T-helper 2 cell treated with Interferon-gamma antibody and Interleukin-4, amounts not matched to agents 100 ng/mL and 5 ng/mL, for 36 hours (primary cell): Measurements from ENCODE around the gene LGALS13. TPM values are rescaled to one million over a fixed set of nuclear protein-coding genes. Genes with fewer than 3 reads are reported as not detected.
"Not testable (repeated sequence)": the region's sequence is repeated elsewhere in the genome, so short reads cannot be mapped to it uniquely, and the experiment has no call there.

Experiments
- intact Hi-C: fragments of 100-400 bp; cut with micrococcal nuclease; formaldehyde crosslinking; loops from one replicate; pipeline ENCODE4 v1.15.1; 2023
- total RNA-seq: library from RNA; stranded (reverse); gene quantifications from 2 replicates; pipeline ENCODE4 v1.2.3, GENCODE V29; 2022

The LGALS13 gene
- total RNA-seq, 1 donor from 2014 or later = not detected

- intact Hi-C loops = no loop called here
These were observed 11.3 kb downstream of the LGALS13 start for GRCh38 chr19:39613597-39613996.

GRCh38 chr19:39617745-39618144 is 15.4 kb downstream of the LGALS13 start:
- intact Hi-C loops = no loop called here

DNA sequence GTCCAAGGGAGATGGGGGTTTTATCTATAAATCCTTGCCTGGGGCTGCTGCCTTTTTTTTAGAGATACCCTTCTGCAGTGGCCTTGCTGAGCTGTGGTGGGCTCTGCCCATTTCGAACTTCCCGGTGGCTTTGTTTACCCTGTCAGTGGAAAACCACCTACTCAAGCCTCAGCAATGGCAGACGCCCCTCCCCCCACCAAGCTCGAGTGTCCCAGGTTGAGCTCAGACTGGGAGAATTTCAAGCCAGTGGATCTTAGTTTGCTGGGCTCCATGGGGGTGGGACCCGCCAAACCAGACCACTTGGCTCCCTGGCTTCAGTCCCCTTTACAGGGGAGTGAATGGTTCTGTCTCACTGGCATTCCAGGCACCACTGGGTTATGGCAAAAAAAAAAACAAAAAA is 21.6 kb downstream of the LGALS13 start:
- intact Hi-C loops = no loop called here

- intact Hi-C loops = not testable (repeated sequence)
These were observed 25.3 kb downstream of the LGALS13 start for GRCh38 chr19:39627631-39628030.

GRCh38 chr19:39631178-39631577 is 28.9 kb downstream of the LGALS13 start:
- intact Hi-C loops = no loop called here

DNA sequence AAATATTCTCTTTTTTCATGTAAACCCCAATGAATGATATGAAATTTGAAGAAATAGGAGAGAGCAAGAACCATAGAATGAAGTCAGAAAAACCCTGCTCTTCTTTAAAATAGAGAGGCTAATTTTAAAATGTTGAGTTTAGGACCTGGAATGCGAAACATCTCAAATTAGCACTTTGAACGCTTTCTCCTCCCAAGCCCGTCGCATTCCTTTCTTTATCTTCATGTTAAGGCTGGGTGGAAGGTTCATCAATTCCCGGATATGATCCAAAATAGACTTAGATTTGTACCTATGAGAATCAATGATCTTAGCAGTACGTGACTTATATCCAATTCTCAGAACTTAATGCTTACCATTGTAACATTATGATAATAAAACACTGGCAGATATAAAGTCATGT is 29.3 kb downstream of the LGALS13 start:
- intact Hi-C loops = no loop called here

DNA sequence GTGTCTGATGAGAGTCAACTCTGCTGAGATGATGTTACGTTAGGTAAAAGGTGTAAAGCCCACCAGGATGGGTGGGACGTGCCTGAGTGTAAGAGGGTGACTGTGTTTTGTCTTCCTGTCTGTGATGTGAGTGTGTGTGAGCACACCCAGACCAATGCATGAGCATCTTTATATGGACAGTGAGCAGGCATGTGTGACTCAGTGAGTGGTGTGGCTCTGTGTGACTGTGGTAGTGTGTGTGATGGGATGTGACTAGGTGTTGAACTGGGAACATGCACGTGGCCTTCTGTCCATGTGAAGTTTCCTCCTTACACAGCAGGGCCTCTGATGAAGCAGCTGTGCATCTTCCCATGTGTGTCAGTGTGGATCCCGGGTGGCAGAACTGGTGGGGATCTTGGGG is 35.6 kb downstream of the LGALS13 start:
- intact Hi-C loops = no loop called here

- intact Hi-C loops = no loop called here
These were observed 39.4 kb downstream of the LGALS13 start for GRCh38 chr19:39641773-39642172.

DNA sequence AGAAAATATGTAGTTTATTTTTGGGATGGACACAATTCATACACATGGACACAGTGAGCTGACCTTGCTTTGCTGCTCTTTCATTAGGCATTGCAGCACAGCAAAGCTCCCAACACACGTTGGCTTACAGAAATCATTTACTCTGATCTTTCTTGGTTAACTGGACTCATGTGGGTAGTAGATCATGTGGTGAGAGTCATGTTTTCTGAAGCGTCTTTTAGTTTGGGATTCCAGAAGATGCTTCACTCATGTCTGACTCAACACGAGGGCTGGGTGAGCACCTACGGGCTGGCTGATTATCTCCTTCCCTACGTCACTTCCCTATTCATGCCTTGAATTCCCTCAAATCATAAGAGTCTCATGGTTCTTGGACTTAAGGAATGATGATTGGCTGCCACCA is 41.3 kb downstream of the LGALS13 start:
- intact Hi-C loops = no loop called here

- intact Hi-C loops = no loop called here
These were observed 43.6 kb downstream of the LGALS13 start for GRCh38 chr19:39645800-39646411.

- intact Hi-C loops = no loop called here
These were observed 45.6 kb downstream of the LGALS13 start for GRCh38 chr19:39647918-39648317.

DNA sequence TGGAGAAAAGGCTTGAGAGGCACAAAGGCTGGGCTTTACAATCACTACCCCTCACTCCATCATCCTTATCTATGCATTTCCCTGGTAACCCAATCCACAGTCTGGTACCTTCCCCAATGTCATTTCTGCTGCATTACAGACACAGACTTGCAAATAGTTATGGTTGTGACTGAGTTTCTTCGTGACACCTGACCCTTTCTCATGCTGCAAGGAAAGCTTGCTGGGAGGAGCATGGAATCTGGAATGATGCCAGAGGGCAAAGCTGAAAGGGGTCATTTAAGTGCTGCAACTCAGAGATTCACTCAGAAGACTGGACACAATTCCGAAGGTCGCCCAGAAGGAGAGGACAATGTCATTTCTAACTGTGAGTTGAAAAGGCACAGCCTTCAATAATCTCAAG is 53.3 kb downstream of the LGALS13 start, which contains the start of gene LGALS16:
Gene LGALS16 (plus strand): TSS at position 301 of the 400 bp plus-strand sequence. CDS start 49 bp downstream, at position 350.
- intact Hi-C loops = no loop called here

Other genes with a start within 250 kb of the LGALS13 start
- 43.9 and 46.7 TPM in 2 replicates for gene PAF1, start 211.4 kb upstream of the LGALS13 start, total RNA-seq
- 35.3 and 35.8 TPM in 2 replicates for gene MED29, start 211.1 kb upstream of the LGALS13 start, total RNA-seq
- gene ZFP36, start 195.7 kb upstream of the LGALS13 start, total RNA-seq = 74.0 and 79.7 TPM in 2 replicates
- gene PLEKHG2, start 189.9 kb upstream of the LGALS13 start, total RNA-seq = 57.3 and 61.0 TPM in 2 replicates
- 2,392 and 2,430 TPM in 2 replicates for gene RPS16, start 166.6 kb upstream of the LGALS13 start, total RNA-seq
- gene SUPT5H, start 156.9 kb upstream of the LGALS13 start, total RNA-seq = 150 and 153 TPM in 2 replicates
- 65.1 and 69.0 TPM in 2 replicates for gene TIMM50, start 121.7 kb upstream of the LGALS13 start, total RNA-seq
- gene DLL3, start 103.6 kb upstream of the LGALS13 start, total RNA-seq = 0.45 and 0.73 TPM in 2 replicates
- not detected in 2 replicates for gene SELENOV, start 87.4 kb upstream of the LGALS13 start, total RNA-seq
- gene EID2B, start 69.7 kb upstream of the LGALS13 start, total RNA-seq = 2.9 and 3.8 TPM in 2 replicates
- gene EID2, start 62.4 kb upstream of the LGALS13 start, total RNA-seq = 14.3 and 15.8 TPM in 2 replicates
- gene LGALS16, start 53.4 kb downstream of the LGALS13 start, total RNA-seq = not detected in 2 replicates
- gene LGALS14, start 102.0 kb downstream of the LGALS13 start, total RNA-seq = not detected in 2 replicates
- gene CLC, start 135.5 kb downstream of the LGALS13 start, total RNA-seq = 1.6 and 1.9 TPM in 2 replicates
- gene LEUTX, start 176.3 kb downstream of the LGALS13 start, total RNA-seq = not detected in 2 replicates
- gene DYRK1B, start 231.6 kb downstream of the LGALS13 start, total RNA-seq = 5.7 and 5.9 TPM in 2 replicates
- 375 and 397 TPM in 2 replicates for gene FBL, start 243.9 kb downstream of the LGALS13 start, total RNA-seq